ENCODE results near the gene LCN10. TPM values are rescaled to one million over a fixed set of nuclear protein-coding genes. Genes with fewer than 3 reads are reported as not detected.

The LCN10 gene
- total and polyA plus RNA-seq, 12 donors: 0.44 to 144 (median 3.1) TPM

DNA sequence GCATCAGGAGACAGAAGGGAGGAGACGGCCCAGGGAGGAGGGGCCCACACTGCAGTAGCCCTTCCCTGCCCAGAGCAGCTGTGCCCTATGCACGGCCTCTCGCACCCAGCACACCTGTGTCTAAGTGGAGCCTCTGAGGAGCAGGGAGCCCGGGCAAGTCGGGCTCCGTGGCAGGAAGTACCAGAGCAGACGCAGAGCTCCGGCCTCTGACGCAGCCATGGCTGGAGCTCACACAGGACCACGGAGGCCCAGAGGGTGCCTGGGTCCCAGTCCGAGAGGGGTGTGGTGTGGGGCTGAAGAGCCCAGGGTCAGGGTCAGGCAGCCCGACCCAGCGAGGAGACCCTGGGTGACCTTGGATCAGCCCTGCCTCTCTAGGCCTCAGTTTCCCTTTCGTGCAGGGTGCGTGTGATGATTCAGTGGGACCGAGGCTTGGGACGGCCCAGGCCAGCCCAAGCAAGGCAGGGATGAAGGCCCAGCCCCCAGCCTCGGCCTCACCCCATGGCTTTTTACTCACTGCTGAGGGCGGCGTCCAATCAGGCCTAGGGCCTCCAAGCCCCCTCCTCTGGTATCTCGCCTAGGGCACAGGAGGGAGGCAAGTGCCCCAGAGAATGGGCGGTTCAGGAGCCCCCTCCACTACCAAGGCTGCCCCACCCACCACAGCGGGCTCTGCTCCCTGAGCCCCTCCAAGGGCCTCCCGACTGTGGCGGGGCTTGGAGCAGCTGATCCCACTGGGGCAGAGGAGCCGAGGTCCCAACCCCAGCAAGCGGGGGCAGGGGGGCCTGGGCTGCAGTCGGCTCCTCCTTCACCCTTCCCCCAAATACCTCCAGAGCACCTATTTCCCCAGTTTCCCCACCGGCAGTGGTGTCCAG lies 51.2 kb downstream of the LCN10 start:
- H3K4me3 ChIP-seq: no peak overlapping the region
- ATAC-seq (peak in 2 of 8 donors; percentile 4 to 6), DNase-seq (no peak)
- no peaks in the 10 kb centered on the region for H3K27me3 ChIP-seq
- no peaks in the 10 kb centered on the region for H3K36me3 ChIP-seq
- peak overlapping the region in 7 of 10 donors; percentile 76 to 96 (median 93) for H3K27ac ChIP-seq
- intact Hi-C loops (cut with DNase I): loop anchor here in 4 of 10 donors (5.0 to 10.0 kb wide), 3 partner anchors 47 to 204 kb away; no protein-coding TSS in a partner anchor
- WGBS, 2 donors: 83 to 91% methylated on average over 28 to 29 of the region's 29 CpGs
- no peaks in the 10 kb centered on the region for H3K9me3 ChIP-seq
- TF ChIP-seq, protein P1, sequence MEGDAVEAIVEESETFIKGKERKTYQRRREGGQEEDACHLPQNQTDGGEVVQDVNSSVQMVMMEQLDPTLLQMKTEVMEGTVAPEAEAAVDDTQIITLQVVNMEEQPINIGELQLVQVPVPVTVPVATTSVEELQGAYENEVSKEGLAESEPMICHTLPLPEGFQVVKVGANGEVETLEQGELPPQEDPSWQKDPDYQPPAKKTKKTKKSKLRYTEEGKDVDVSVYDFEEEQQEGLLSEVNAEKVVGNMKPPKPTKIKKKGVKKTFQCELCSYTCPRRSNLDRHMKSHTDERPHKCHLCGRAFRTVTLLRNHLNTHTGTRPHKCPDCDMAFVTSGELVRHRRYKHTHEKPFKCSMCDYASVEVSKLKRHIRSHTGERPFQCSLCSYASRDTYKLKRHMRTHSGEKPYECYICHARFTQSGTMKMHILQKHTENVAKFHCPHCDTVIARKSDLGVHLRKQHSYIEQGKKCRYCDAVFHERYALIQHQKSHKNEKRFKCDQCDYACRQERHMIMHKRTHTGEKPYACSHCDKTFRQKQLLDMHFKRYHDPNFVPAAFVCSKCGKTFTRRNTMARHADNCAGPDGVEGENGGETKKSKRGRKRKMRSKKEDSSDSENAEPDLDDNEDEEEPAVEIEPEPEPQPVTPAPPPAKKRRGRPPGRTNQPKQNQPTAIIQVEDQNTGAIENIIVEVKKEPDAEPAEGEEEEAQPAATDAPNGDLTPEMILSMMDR (IDR thresholded peaks at IDR 0.05): no peak
- H3K4me1 ChIP-seq: peaks cover 14 to 77% (median 41%) of the 10 kb centered on the region in 9 donors

DNA sequence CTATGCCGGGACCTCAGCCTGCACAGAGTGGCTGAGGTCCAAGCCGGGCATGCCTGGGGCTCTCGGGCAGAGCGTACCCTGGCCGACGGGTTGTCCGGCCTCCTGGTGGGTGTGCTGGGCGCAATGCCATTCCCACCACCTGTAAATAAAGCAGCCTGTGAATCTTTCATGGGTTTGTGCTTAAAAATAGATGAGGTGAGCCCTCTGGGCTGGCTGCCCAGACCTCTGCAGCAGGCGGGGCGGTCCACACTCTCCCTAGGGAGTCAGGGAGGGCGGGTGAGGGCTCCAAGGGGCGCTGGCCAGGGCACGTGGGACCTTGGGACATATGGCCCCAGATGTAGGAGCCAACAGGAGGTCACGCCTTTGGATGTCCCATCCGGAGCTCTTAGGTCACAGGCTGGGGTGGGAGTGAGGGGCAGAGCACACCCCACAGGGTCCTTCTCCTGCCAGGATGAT lies 51.9 kb downstream of the LCN10 start:
- Histone ChIP-seq H3K27ac (peak overlapping the region; percentile 65 to 96 (median 92)), H3K27me3 (no peaks in the 10 kb centered on the region), H3K9me3 (no peaks in the 10 kb centered on the region), H3K36me3 (no peaks in the 10 kb centered on the region), H3K4me3 (no peak overlapping the region), H3K4me1 (peaks cover 17 to 84% (median 48%) of the 10 kb centered on the region in 9 donors)
- intact Hi-C loops (cut with DNase I): loop anchor here in 4 of 10 donors (5.0 to 10.0 kb wide), 3 partner anchors 46 to 204 kb away; no protein-coding TSS in a partner anchor
- peak; percentile 77 to 79 for DNase-seq
- ATAC-seq: peak in 7 of 8 donors; percentile 22 to 69 (median 60)
- WGBS, 2 donors: 24 to 32% methylated on average over 15 of the region's 15 CpGs
- TF ChIP-seq, protein P1 (IDR thresholded peaks at IDR 0.05): no peak

DNA sequence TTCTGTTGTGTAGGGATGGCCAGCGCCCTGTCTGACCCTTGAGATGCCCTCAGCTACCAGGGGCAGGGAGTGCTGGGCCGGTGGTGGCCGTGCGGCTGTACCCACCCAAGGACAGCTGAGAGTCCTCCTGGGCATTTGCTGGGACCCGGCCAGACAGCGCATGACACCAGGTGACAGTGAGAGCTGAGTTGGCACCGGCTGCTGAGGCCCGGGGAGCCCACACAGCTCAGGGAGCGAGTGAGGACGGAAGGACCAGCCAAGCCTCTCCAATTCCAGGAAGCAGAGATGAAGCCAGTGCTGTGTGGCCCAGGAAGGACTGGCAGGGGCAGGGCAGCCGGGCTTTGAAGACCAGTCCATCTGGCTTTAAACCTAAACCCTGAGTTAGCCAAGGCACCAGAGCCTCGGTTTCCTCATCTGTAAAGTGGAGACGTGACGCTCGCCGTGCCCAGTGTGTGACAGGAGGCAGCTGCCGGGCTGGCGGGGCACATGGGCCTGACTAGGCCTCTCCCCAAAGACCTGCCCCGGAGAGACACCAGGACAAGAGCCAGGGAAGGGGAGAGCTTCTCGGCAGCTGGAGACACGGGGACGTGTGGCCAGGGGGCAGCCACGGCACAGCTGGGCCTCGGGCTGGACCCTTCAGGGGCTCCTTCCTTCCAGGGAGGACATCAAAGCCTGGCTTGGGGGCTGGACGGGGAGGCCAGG lies 52.5 kb downstream of the LCN10 start:
- TF ChIP-seq, protein P1 (IDR thresholded peaks at IDR 0.05): no peak
- Histone ChIP-seq H3K9me3 (no peaks in the 10 kb centered on the region), H3K36me3 (no peaks in the 10 kb centered on the region), H3K27ac (peak overlapping the region; percentile 65 to 96 (median 92)), H3K4me1 (peaks cover 23 to 86% (median 54%) of the 10 kb centered on the region in 9 donors), H3K27me3 (no peaks in the 10 kb centered on the region), H3K4me3 (no peak overlapping the region)
- peak; percentile 79 to 82 for DNase-seq
- intact Hi-C loops (cut with DNase I): loop anchor here in 4 of 10 donors (5.0 to 10.0 kb wide), 3 partner anchors 45 to 203 kb away; no protein-coding TSS in a partner anchor
- WGBS, 2 donors: 43 to 50% methylated on average over 25 of the region's 25 CpGs
- ATAC-seq: peak; percentile 8 to 66 (median 42)

DNA sequence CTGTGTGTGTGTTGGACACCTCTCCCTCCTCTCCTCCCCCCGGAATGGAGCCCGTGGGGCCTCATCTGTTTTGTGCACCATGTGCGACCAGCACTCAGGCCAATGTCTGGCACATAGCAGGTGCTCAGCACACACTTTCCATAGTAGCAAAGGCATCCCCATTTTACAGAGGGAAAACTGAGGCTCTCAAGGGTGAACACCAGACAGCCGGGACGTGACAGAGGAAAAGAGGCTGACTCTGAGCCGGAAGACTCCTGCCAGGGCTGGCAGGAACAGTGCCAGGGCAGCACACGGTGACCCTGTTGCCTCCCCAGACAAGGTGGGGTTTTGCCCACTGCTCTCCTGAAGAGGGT lies 53.7 kb downstream of the LCN10 start:
- Histone ChIP-seq H3K4me3 (no peak overlapping the region), H3K9me3 (no peaks in the 10 kb centered on the region), H3K27me3 (no peaks in the 10 kb centered on the region), H3K36me3 (peaks cover 0 to 4% (median 0%) of the 10 kb centered on the region in 9 donors), H3K4me1 (peaks cover 28 to 96% (median 57%) of the 10 kb centered on the region in 9 donors), H3K27ac (peak overlapping the region in 8 of 10 donors; percentile 76 to 96 (median 93))
- 67 to 74% methylated on average over 7 of the region's 7 CpGs for WGBS, 2 donors
- DNase-seq (no peak), ATAC-seq (no peak)
- TF ChIP-seq, protein P1 (IDR thresholded peaks at IDR 0.05): no peak
- intact Hi-C loops (cut with DNase I): loop anchor here in 4 of 10 donors (5.0 kb wide), 2 partner anchors 38 to 202 kb away; no protein-coding TSS in a partner anchor

All from heart right ventricle (tissue), 16 donors.